ENCODE data around the gene UBXN1. TPM values are rescaled to one million over a fixed set of nuclear protein-coding genes. Genes with fewer than 3 reads are reported as not detected.
"Not testable (repeated sequence)": the region's sequence is repeated elsewhere in the genome, so short reads cannot be mapped to it uniquely, and the experiment has no call there.

Gene UBXN1
- total RNA-seq, 1 donor from 2014 or later = 102 TPM

DNA sequence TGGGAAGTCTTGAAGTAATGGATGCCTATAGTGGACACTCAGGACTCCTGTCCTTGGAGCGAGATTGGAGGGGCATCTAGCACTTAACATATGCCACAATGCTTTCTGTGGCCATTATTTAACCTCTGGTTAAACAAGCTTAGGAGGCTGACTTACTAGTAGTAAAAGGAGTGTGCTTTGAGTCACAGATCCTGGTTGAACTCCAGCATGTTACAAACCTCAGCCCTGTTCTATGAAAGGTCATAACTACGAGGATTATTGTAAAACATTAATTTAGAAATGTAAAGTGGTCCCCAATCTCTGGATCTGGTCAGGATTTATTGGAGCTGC lies 5.7 kb downstream of the UBXN1 start:
- DNase-seq (ENCODE audit: low read depth in 2 of 2) = no peak

DNA sequence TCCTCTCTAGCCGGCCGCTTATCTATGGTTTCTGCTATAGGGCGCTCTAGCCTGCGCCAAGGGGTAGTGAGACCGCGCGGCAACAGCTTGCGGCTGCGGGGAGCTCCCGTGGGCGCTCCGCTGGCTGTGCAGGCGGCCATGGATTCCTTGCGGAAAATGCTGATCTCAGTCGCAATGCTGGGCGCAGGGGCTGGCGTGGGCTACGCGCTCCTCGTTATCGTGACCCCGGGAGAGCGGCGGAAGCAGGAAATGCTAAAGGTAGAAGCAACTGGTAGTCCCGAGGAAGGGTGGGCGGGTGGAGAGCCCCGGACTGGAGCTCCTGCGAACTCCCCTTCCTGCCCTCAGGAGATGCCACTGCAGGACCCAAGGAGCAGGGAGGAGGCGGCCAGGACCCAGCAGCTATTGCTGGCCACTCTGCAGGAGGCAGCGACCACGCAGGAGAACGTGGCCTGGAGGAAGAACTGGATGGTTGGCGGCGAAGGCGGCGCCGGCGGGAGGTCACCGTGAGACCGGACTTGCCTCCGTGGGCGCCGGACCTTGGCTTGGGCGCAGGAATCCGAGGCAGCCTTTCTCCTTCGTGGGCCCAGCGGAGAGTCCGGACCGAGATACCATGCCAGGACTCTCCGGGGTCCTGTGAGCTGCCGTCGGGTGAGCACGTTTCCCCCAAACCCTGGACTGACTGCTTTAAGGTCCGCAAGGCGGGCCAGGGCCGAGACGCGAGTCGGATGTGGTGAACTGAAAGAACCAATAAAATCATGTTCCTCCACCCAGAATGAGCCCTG lies 7.1 kb downstream of the UBXN1 start, which contains the start of the genes LBHD1 and UQCC3:
Gene LBHD1 (minus strand): TSS at position 660 of the 782 bp plus-strand sequence. CDS start 2,236 bp downstream, outside the sequence.
Gene UQCC3 (plus strand): TSS at position 66 of the 782 bp plus-strand sequence. CDS start 73 bp downstream, at position 139.
- peak; percentile 65 to 87 for DNase-seq (ENCODE audit: low read depth in 2 of 2)

DNA sequence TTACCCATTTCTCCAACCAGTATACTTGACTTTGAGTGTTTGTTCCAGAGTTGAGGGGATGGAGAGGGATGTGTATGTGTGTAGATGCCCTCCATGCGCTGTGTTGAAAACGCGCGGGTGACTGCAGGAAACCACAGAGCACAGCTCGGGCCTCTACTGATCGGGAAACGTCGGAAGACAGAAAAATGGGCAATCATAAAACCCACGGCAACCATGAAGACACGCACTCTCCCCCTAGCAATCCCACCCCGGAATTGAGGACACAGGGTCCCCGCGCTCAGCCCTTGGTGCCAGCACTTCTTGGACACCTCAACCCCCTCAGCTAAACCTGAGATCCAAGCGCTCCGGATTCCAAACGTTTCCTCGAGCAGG lies 7.7 kb downstream of the UBXN1 start:
- no peak for DNase-seq (ENCODE audit: low read depth in 2 of 2)

DNA sequence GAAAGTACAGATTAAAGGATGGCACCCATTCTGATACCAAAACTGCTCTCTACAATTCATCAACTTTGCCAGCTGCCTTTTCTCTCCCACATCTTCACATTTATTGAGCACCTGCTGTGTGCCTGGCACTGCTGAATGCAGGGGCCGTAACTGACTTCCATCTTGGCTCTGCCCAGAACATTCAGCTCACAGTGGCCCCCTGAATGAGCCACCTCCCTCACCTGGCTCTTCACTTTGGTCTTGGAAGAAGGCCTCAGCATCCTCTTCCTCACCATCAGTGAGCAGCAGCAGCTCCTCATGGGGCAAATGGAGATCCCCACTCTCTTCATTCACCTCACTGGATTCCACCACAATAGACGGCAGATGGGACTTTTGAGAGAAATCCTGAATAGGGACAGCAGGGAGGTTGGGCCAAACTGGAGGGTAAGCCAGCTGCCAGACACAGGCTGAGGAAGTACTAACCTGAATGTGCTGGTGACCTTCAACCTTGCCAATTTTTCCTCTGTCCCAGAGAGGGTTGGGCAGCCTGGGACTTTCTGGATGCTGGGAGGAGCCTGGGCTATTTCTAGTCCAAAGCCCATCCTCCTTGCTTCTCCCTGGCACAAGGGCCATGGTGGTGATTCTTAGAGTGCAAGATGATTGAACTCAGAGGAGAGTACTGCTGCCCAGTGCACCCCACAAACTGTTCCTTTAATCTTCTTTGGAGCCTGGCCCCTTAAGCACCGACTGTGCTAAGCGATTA lies 9.3 kb downstream of the UBXN1 start:
- no peak for DNase-seq (ENCODE audit: low read depth in 2 of 2)

GRCh38 chr11:62667460-62667859 lies 11.4 kb downstream of the UBXN1 start:
- no peak for DNase-seq (ENCODE audit: low read depth in 2 of 2)

DNA sequence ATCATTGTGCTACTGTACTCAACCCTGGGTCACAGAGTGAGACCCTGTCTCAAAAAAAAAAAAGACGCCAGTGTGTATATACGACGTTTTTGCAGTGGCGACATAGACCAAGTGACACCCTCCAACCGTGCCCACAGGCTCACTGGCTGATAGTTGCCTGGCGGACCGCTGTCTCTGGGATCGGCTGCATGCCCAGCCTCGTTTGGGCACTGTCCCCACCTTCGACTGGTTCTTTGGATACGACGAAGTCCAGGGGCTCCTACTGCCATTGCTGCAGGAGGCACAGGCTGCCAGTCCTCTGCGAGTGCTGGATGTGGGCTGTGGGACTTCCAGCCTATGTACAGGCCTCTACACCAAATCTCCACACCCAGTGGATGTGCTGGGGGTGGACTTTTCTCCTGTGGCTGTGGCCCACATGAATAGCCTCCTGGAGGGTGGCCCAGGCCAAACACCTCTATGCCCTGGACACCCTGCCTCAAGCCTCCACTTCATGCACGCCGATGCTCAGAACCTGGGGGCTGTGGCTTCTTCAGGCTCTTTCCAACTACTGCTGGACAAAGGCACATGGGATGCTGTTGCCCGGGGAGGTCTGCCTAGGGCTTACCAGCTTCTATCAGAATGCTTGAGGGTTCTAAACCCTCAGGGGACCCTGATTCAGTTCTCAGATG lies 12.5 kb downstream of the UBXN1 start:
- DNase-seq (ENCODE audit: low read depth in 2 of 2) = no peak

GRCh38 chr11:62665599-62666258 lies 13.1 kb downstream of the UBXN1 start:
- DNase-seq (ENCODE audit: low read depth in 2 of 2) = peak in 1 of 2 donors; percentile 68

DNA sequence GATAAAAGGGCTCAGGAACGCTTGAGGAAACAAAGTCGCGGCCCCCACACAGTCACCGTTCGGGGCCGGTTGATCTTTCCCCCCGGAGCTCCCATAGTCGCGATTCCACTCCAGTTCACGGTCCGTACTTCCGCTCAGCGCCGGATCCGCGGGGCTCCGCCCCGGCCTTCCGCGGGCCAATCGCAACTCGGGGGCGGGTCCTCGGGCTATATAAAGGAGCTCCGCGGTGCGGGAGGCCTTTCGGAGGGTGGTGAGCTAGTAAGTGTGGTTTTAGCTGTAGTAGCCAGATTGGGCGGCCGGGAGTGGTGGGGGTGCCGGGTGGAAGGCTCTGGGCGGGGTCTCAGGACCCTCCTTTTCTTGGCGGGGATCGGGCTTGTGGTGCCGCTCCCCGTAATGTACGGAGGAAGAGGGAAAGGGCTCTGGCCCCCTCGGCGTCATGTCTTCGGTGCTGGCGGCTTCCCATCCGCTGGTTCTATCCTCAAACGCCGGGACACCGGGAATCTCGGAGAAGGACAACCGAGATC lies 13.7 kb downstream of the UBXN1 start, which contains the start of the genes C11orf98 and CSKMT:
Gene C11orf98 (minus strand): TSS at position 136 of the 524 bp plus-strand sequence. CDS start 41 bp downstream, at position 95.
Gene CSKMT (plus strand): TSS at position 238 of the 524 bp plus-strand sequence. CDS start 568 bp downstream, outside the sequence.
- DNase-seq (ENCODE audit: low read depth in 2 of 2) = peak; percentile 84 to 91

DNA sequence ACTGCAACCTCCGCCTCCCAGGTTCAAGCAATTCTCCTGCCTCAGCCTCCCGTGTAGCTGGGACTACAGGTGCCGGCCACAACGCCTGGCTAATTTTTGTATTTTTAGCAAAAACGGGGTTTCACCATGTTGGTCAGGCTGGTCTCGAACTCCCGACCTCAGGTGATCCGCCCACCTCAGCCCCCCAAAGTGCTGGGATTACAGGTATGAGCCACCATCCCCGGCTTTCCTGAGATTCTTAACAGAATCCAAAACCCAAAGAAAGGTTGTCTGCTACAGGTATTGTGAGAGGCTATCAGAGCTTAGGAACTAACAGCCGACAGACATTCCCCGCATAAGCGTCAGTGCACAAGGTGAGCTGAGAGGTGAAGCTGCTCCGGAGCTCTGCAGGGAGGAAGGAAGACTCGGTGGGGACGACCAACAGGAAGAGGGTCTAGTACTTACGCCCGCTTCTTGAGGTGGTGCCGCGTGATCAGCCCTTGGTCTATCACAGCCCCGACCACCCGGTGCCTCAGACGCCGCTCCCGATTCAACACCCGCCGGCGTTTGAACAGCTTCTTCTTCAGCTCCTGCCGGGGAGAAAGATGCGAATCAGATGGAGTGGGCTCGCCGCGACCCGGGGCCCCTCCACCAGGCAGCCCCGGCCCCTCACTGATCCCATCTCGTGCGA lies 14.3 kb downstream of the UBXN1 start:
- peak in 1 of 2 donors; percentile 52 for DNase-seq (ENCODE audit: low read depth in 2 of 2)

GRCh38 chr11:62656796-62657429 lies 22.0 kb downstream of the UBXN1 start:
- DNase-seq (ENCODE audit: low read depth in 2 of 2) = no peak

DNA sequence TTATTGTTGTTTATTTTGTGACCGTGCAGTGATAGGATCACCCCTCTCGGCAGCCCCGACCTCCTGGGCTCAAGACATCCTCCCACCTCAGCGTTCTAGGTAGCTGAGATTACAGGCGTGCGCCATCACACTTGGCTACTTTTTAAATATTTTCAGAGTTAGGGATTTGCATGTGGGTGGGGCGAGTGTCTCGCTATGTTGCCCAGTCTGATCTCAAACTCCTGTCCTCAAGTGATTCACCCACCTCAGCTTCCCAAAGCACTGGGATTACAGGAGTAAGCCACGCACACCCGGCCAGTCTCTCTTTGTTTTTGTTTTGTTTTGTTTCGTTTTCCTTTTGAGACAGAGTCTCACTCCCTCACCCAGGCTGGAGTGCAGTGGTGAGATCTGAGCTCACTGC lies 24.6 kb downstream of the UBXN1 start:
- no peak for DNase-seq (ENCODE audit: low read depth in 2 of 2)

GRCh38 chr11:62652161-62653006 lies 26.5 kb downstream of the UBXN1 start:
- no peak for DNase-seq (ENCODE audit: low read depth in 2 of 2)

DNA sequence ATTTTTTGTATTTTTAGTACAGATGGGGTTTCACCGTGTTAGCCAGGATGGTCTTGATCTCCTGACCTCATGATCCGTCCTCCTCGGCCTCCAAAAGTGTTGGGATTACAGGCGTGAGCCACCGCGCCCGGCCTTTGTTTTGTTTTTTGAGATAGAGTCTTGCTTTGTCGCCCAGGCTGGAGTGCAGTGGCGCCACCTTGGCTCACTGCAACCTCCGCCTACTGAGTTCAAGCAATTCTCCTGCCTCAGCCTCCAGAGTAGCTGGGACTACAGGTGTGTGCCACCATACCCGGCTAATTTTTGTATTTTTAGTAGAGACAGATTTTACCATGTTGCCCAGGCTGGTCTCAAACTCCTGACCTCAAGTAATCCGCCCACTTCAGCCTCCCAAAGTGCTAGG lies 28.6 kb downstream of the UBXN1 start:
- DNase-seq (ENCODE audit: low read depth in 2 of 2) = not testable (repeated sequence)

DNA sequence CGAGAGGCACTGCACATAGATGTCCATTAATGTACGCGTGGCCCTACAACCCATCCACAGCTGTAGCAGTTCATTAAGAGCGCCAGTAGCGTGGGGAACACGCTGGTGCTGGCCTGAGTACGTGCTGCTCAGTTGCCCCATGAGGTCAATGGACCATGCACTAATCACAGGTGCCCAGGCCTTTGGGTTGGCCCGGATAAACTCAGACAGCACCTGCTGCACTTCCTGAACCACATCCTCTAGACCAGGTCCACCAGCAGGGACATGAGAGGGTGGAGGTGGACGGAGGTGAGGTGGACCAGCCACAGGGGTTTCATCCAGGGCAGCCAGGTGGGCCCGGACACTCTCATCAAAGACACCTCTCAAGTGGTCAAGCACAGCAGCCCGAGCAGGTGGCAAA lies 29.4 kb downstream of the UBXN1 start:
- no peak for DNase-seq (ENCODE audit: low read depth in 2 of 2)

- DNase-seq (ENCODE audit: low read depth in 2 of 2) = no peak
These were observed 29.9 kb downstream of the UBXN1 start for GRCh38 chr11:62648967-62649364.

GRCh38 chr11:62648185-62648966 lies 30.5 kb downstream of the UBXN1 start:
- DNase-seq (ENCODE audit: low read depth in 2 of 2) = no peak

DNA sequence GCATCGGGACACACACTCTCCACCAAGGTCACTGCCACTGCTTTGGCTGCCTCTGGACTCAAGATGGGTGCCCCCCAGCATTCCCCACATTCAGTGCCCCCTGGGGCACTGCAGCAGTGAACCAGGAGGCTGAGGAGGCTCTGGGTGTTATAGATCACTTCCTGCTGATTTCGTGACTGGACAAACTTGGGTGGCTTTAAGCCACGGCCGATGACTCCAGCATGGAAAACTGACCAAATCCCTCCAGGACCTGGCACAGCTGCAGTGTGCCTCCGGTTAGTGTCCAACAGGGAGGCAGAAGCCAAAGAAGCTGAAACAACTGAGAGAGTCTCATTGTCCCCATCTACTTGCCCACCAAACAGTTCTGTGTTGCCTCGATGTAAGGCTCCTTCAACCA lies 31.3 kb downstream of the UBXN1 start:
- no peak for DNase-seq (ENCODE audit: low read depth in 2 of 2)

- DNase-seq (ENCODE audit: low read depth in 2 of 2) = no peak
These were observed 31.9 kb downstream of the UBXN1 start for GRCh38 chr11:62646825-62647608.
